SK-N-SH treated with all-trans-retinoic acid at 6 μM for 48 hours (cell line): ENCODE measurements around the gene PAPPA2.

Experiments used
- ARNTL ChIP-seq: fragments of 450-650 bp; formaldehyde crosslinking; IDR thresholded peaks from 2 replicates; pipeline ENCODE4 v1.5.0; 2020; ENCODE audit warnings: low read depth, mild to moderate bottlenecking, moderate library complexity, borderline replicate concordance
- RARB ChIP-seq: fragments of 250-450 bp; sonication (Bioruptor Pico); IDR thresholded peaks from 2 replicates; pipeline ENCODE4 v1.8.0; 2021; ENCODE audit warnings: mild to moderate bottlenecking, moderate library complexity
- SNAI2 ChIP-seq: fragments of 250-450 bp; sonication (Bioruptor Pico); IDR thresholded peaks from 2 replicates; pipeline ENCODE4 v1.5.0; 2020; ENCODE audit warnings: mild to moderate bottlenecking, moderate library complexity
- TCF4 ChIP-seq: fragments of 250-450 bp; sonication (Bioruptor Pico); IDR thresholded peaks from 2 replicates; pipeline ENCODE4 v1.8.0; 2021; ENCODE audit warnings: mild to moderate bottlenecking, moderate library complexity, borderline replicate concordance
- ZFP3 ChIP-seq: fragments of 250-450 bp; sonication (Bioruptor Pico); IDR thresholded peaks from 2 replicates; pipeline ENCODE4 v1.5.0; 2020; ENCODE audit warnings: mild to moderate bottlenecking, moderate library complexity
- ZNF70 ChIP-seq: fragments of 450-650 bp; formaldehyde crosslinking; IDR thresholded peaks from 2 replicates; pipeline ENCODE4 v1.5.0; 2020; ENCODE audit warnings: mild to moderate bottlenecking, moderate library complexity
- TF ChIP-seq, protein P1 (sequence below): fragments of 250-450 bp; sonication (Bioruptor Pico); IDR thresholded peaks from 2 replicates; pipeline ENCODE4 v1.8.0; 2020; ENCODE audit warnings: mild to moderate bottlenecking, moderate library complexity, borderline replicate concordance
- TF ChIP-seq, protein P2 (sequence below): fragments of 250-450 bp; sonication (Bioruptor Pico); IDR thresholded peaks from 2 replicates; pipeline ENCODE4 v1.8.0; 2021; ENCODE audit warnings: low read depth, mild to moderate bottlenecking, moderate library complexity, borderline replicate concordance
- TF ChIP-seq, protein P3 (sequence below): fragments of 250-450 bp; sonication (Bioruptor Pico); IDR thresholded peaks from 2 replicates; pipeline ENCODE4 v1.5.1; 2020; ENCODE audit warnings: low read depth, mild to moderate bottlenecking, moderate library complexity

DNA sequence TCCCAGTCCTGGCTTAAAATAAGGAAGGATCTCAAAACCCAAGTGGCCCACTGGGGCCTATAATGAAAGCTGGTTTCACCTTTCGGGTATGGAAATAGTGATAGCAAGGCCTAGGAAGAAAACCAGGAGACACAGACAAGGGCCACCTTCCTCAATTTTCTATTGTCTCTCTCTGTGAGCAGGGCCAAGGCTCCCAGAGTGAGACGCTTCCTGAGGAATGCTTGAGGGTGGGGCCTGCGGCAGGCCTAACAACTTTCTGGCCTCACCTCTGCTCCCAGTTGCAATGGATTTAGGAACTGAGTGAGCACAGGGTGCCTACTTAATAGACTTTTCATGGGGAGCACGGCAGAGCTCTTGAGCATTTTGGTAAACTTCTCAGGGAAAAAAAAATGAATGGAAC is 400.6 kb downstream of the PAPPA2 start:
- TF ChIP-seq ZFP3 (CRISPR knock-in tag) (no peak), ARNTL (CRISPR knock-in tag) (no peak), RARB (CRISPR knock-in tag) (no peak), SNAI2 (no peak), TCF4 (CRISPR knock-in tag) (no peak), ZNF70 (CRISPR knock-in tag) (no peak)
- TF ChIP-seq, protein P1, sequence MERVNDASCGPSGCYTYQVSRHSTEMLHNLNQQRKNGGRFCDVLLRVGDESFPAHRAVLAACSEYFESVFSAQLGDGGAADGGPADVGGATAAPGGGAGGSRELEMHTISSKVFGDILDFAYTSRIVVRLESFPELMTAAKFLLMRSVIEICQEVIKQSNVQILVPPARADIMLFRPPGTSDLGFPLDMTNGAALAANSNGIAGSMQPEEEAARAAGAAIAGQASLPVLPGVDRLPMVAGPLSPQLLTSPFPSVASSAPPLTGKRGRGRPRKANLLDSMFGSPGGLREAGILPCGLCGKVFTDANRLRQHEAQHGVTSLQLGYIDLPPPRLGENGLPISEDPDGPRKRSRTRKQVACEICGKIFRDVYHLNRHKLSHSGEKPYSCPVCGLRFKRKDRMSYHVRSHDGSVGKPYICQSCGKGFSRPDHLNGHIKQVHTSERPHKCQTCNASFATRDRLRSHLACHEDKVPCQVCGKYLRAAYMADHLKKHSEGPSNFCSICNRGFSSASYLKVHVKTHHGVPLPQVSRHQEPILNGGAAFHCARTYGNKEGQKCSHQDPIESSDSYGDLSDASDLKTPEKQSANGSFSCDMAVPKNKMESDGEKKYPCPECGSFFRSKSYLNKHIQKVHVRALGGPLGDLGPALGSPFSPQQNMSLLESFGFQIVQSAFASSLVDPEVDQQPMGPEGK (CRISPR knock-in tag): no peak
- TF ChIP-seq, protein P2, sequence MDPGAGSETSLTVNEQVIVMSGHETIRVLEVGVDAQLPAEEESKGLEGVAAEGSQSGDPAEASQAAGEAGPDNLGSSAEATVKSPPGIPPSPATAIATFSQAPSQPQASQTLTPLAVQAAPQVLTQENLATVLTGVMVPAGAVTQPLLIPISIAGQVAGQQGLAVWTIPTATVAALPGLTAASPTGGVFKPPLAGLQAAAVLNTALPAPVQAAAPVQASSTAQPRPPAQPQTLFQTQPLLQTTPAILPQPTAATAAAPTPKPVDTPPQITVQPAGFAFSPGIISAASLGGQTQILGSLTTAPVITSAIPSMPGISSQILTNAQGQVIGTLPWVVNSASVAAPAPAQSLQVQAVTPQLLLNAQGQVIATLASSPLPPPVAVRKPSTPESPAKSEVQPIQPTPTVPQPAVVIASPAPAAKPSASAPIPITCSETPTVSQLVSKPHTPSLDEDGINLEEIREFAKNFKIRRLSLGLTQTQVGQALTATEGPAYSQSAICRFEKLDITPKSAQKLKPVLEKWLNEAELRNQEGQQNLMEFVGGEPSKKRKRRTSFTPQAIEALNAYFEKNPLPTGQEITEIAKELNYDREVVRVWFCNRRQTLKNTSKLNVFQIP: no peak
- TF ChIP-seq, protein P3, sequence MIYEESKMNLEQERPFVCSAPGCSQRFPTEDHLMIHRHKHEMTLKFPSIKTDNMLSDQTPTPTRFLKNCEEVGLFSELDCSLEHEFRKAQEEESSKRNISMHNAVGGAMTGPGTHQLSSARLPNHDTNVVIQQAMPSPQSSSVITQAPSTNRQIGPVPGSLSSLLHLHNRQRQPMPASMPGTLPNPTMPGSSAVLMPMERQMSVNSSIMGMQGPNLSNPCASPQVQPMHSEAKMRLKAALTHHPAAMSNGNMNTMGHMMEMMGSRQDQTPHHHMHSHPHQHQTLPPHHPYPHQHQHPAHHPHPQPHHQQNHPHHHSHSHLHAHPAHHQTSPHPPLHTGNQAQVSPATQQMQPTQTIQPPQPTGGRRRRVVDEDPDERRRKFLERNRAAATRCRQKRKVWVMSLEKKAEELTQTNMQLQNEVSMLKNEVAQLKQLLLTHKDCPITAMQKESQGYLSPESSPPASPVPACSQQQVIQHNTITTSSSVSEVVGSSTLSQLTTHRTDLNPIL (CRISPR knock-in tag): no peak
